Activated T-cell treated with anti-CD3 and anti-CD28 coated beads, Interleukin-2, amount 50 U/mL, for 72 hours (primary cell): ENCODE results near the gene ASXL3. TPM values are rescaled to one million over a fixed set of nuclear protein-coding genes. Genes with fewer than 3 reads are reported as not detected.

Experiments
- ATAC-seq, 2 donors: fragments of 150-1000 bp; cut with Tn5 transposase; replicated peaks in 1 of 2; 2 replicates each; pipeline ENCODE4 v1.10.0; 2021; ENCODE audit warnings: moderate library complexity in 2 of 2, mild to moderate bottlenecking in 1 of 2
- DNase-seq, 2 donors: peaks; one replicate each; pipeline ENCODE4 v3.0.0; 2021 to 2022; ENCODE audit warnings: mixed read lengths in 1 of 2
- H3K27ac Mint-ChIP-seq: one replicate; pipeline ENCODE4 v1.8.0; 2022; ENCODE audit warnings: mild to moderate bottlenecking, moderate library complexity, mixed read lengths
- H3K27me3 Mint-ChIP-seq: one replicate; pipeline ENCODE4 v1.8.0; 2022; ENCODE audit warnings: low read depth, mixed read lengths
- H3K36me3 Mint-ChIP-seq, 2 donors: one replicate each; pipeline ENCODE4 v1.8.0; 2022; ENCODE audit warnings: mixed read lengths in 2 of 2, mild to moderate bottlenecking in 1 of 2; ENCODE audit not compliant: insufficient read depth in 2 of 2
- H3K4me1 Mint-ChIP-seq: one replicate; pipeline ENCODE4 v1.8.0; 2022; ENCODE audit warnings: low read depth, mixed read lengths
- H3K4me3 Mint-ChIP-seq, 2 donors: one replicate each; pipeline ENCODE4 v1.8.0; 2022; ENCODE audit warnings: mild to moderate bottlenecking in 2 of 2, mixed read lengths in 2 of 2, moderate library complexity in 2 of 2
- H3K9me3 Mint-ChIP-seq, 2 donors: one replicate each; pipeline ENCODE4 v1.8.0; 2022; ENCODE audit warnings: mixed read lengths in 2 of 2
- total RNA-seq, 2 donors: library from RNA; stranded (reverse); gene quantifications; one replicate each; pipeline ENCODE4 v1.2.3, GENCODE V29; 2022

The ASXL3 gene
- total RNA-seq, 2 donors from 2014 or later = not detected

- no peaks in the 10 kb centered on the region for H3K27me3 Mint-ChIP-seq
- no peak overlapping the region for H3K27ac Mint-ChIP-seq
- DNase-seq = no peak
- H3K4me3 Mint-ChIP-seq = no peak overlapping the region
- no peaks in the 10 kb centered on the region for H3K36me3 Mint-ChIP-seq
- H3K4me1 Mint-ChIP-seq = no peaks in the 10 kb centered on the region
- ATAC-seq = no peak
- peaks cover 6 to 13% of the 10 kb centered on the region in 2 donors for H3K9me3 Mint-ChIP-seq
Observed at GRCh38 chr18:33717339-33717738, 139.3 kb downstream of the ASXL3 start.

- DNase-seq = no peak
- no peaks in the 10 kb centered on the region for H3K36me3 Mint-ChIP-seq
- no peak overlapping the region for H3K27ac Mint-ChIP-seq
- no peak overlapping the region for H3K4me3 Mint-ChIP-seq
- no peaks in the 10 kb centered on the region for H3K4me1 Mint-ChIP-seq
- ATAC-seq = no peak
- no peaks in the 10 kb centered on the region for H3K27me3 Mint-ChIP-seq
- peaks cover 4 to 5% of the 10 kb centered on the region in 2 donors for H3K9me3 Mint-ChIP-seq
Observed at GRCh38 chr18:33720133-33720532, 142.1 kb downstream of the ASXL3 start.

- ATAC-seq (no peak), DNase-seq (no peak)
- no peak overlapping the region for H3K4me3 Mint-ChIP-seq
- H3K4me1 Mint-ChIP-seq = no peaks in the 10 kb centered on the region
- H3K27ac Mint-ChIP-seq = no peak overlapping the region
- H3K9me3 Mint-ChIP-seq = peaks cover 10 to 12% of the 10 kb centered on the region in 2 donors
- H3K27me3 Mint-ChIP-seq = no peaks in the 10 kb centered on the region
- peaks cover 0 to 2% of the 10 kb centered on the region in 2 donors for H3K36me3 Mint-ChIP-seq
Observed at GRCh38 chr18:33729556-33729955, 151.5 kb downstream of the ASXL3 start.

- H3K27ac Mint-ChIP-seq = no peak overlapping the region
- H3K36me3 Mint-ChIP-seq = peaks cover 0 to 2% of the 10 kb centered on the region in 2 donors
- DNase-seq = no peak
- H3K4me3 Mint-ChIP-seq = no peak overlapping the region
- no peaks in the 10 kb centered on the region for H3K4me1 Mint-ChIP-seq
- H3K9me3 Mint-ChIP-seq = peaks cover 15 to 16% of the 10 kb centered on the region in 2 donors
- no peaks in the 10 kb centered on the region for H3K27me3 Mint-ChIP-seq
- ATAC-seq = no peak
Observed at GRCh38 chr18:33733376-33733775, 155.4 kb downstream of the ASXL3 start.

GRCh38 chr18:33735428-33735827 lies 157.4 kb downstream of the ASXL3 start:
- Mint-ChIP-seq H3K4me3 (no peak overlapping the region), H3K27ac (no peak overlapping the region), H3K4me1 (no peaks in the 10 kb centered on the region), H3K9me3 (peaks cover 11 to 13% of the 10 kb centered on the region in 2 donors), H3K36me3 (peaks cover 0 to 2% of the 10 kb centered on the region in 2 donors), H3K27me3 (no peaks in the 10 kb centered on the region)
- ATAC-seq (no peak), DNase-seq (no peak)

- Mint-ChIP-seq H3K4me1 (no peaks in the 10 kb centered on the region), H3K9me3 (peaks cover 4 to 6% of the 10 kb centered on the region in 2 donors), H3K4me3 (no peak overlapping the region), H3K36me3 (peaks cover 0 to 2% of the 10 kb centered on the region in 2 donors), H3K27ac (no peak overlapping the region), H3K27me3 (no peaks in the 10 kb centered on the region)
- no peak for ATAC-seq
- DNase-seq = no peak
Observed at GRCh38 chr18:33741760-33742159, 163.7 kb downstream of the ASXL3 start.

GRCh38 chr18:33744032-33744697 lies 166.1 kb downstream of the ASXL3 start:
- Mint-ChIP-seq H3K4me1 (no peaks in the 10 kb centered on the region), H3K4me3 (no peak overlapping the region), H3K9me3 (peaks cover 5 to 6% of the 10 kb centered on the region in 2 donors), H3K27me3 (no peaks in the 10 kb centered on the region), H3K27ac (no peak overlapping the region), H3K36me3 (peaks cover 0 to 2% of the 10 kb centered on the region in 2 donors)
- no peak for ATAC-seq
- no peak for DNase-seq

GRCh38 chr18:33745151-33745795 lies 167.3 kb downstream of the ASXL3 start:
- no peak overlapping the region for H3K4me3 Mint-ChIP-seq
- no peaks in the 10 kb centered on the region for H3K4me1 Mint-ChIP-seq
- H3K27me3 Mint-ChIP-seq = no peaks in the 10 kb centered on the region
- peaks cover 5 to 6% of the 10 kb centered on the region in 2 donors for H3K9me3 Mint-ChIP-seq
- H3K36me3 Mint-ChIP-seq = peaks cover 0 to 2% of the 10 kb centered on the region in 2 donors
- no peak overlapping the region for H3K27ac Mint-ChIP-seq
- ATAC-seq = no peak
- DNase-seq = no peak

GRCh38 chr18:33745871-33746545 lies 168.0 kb downstream of the ASXL3 start:
- Mint-ChIP-seq H3K4me1 (no peaks in the 10 kb centered on the region), H3K9me3 (peaks cover 5 to 6% of the 10 kb centered on the region in 2 donors), H3K27me3 (no peaks in the 10 kb centered on the region), H3K27ac (no peak overlapping the region), H3K36me3 (peaks cover 0 to 2% of the 10 kb centered on the region in 2 donors), H3K4me3 (no peak overlapping the region)
- DNase-seq = no peak
- no peak for ATAC-seq

- ATAC-seq (no peak), DNase-seq (no peak)
- no peak overlapping the region for H3K27ac Mint-ChIP-seq
- no peaks in the 10 kb centered on the region for H3K36me3 Mint-ChIP-seq
- H3K9me3 Mint-ChIP-seq = peaks cover 1 to 2% of the 10 kb centered on the region in 2 donors
- no peak overlapping the region for H3K4me3 Mint-ChIP-seq
- H3K27me3 Mint-ChIP-seq = no peaks in the 10 kb centered on the region
- H3K4me1 Mint-ChIP-seq = no peaks in the 10 kb centered on the region
Observed at GRCh38 chr18:33749834-33750233, 171.8 kb downstream of the ASXL3 start.

- Mint-ChIP-seq H3K27ac (no peak overlapping the region), H3K27me3 (no peaks in the 10 kb centered on the region), H3K9me3 (peaks cover 2 to 3% of the 10 kb centered on the region in 2 donors), H3K4me3 (no peak overlapping the region), H3K36me3 (no peaks in the 10 kb centered on the region), H3K4me1 (no peaks in the 10 kb centered on the region)
- no peak for ATAC-seq
- DNase-seq = no peak
Observed at GRCh38 chr18:33750366-33750765, 172.3 kb downstream of the ASXL3 start.

- H3K27me3 Mint-ChIP-seq = no peaks in the 10 kb centered on the region
- ATAC-seq (no peak), DNase-seq (no peak)
- H3K36me3 Mint-ChIP-seq = no peaks in the 10 kb centered on the region
- peaks cover 2% of the 10 kb centered on the region in 2 donors for H3K9me3 Mint-ChIP-seq
- no peaks in the 10 kb centered on the region for H3K4me1 Mint-ChIP-seq
- no peak overlapping the region for H3K27ac Mint-ChIP-seq
- H3K4me3 Mint-ChIP-seq = no peak overlapping the region
Observed at GRCh38 chr18:33751613-33752221, 173.7 kb downstream of the ASXL3 start.

GRCh38 chr18:33755391-33755790 lies 177.4 kb downstream of the ASXL3 start:
- no peak overlapping the region for H3K4me3 Mint-ChIP-seq

More at GRCh38 chr18:33755391-33755790, 177.4 kb downstream of the ASXL3 start:
- no peaks in the 10 kb centered on the region for H3K36me3 Mint-ChIP-seq
- DNase-seq = no peak
- no peaks in the 10 kb centered on the region for H3K27me3 Mint-ChIP-seq
- no peaks in the 10 kb centered on the region for H3K4me1 Mint-ChIP-seq
- peaks cover 3% of the 10 kb centered on the region in 2 donors for H3K9me3 Mint-ChIP-seq
- ATAC-seq = no peak
- no peak overlapping the region for H3K27ac Mint-ChIP-seq
